Stimulated activated CD4-positive, alpha-beta T cell treated with anti-CD3 and anti-CD28 coated beads, Interleukin-1b, Interleukin-23, amount 100 ng/mL, for 4 hours (primary cell): ENCODE measurements around the gene PPP1R36.
"Not testable (repeated sequence)": the region's sequence is repeated elsewhere in the genome, so short reads cannot be mapped to it uniquely, and the experiment has no call there.

Experiments
- DNase-seq, 2 donors: peaks; one replicate each; pipeline ENCODE4 v3.0.0-alpha.2; 2020; ENCODE audit warnings: low read depth in 2 of 2

PPP1R36 gene

DNA sequence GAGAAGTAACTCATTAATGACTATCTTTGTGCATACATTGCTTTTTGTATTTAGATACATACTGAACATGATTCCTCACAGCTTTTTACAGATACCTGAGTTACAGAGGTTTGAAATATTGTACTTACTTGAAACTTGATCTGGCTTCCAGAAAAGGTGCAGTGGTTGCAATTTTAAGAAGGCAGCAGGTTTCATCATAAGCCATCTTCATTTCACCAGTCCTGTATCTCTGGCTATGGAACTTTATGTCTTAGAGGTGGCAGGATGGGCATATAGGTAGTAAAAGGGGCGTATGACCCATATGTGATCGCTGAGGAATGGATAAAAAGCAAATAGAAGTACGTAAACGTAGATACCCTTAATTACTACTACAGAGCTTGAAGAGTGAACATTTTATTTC, 31.5 kb upstream of the PPP1R36 start:
- DNase-seq = no peak

DNA sequence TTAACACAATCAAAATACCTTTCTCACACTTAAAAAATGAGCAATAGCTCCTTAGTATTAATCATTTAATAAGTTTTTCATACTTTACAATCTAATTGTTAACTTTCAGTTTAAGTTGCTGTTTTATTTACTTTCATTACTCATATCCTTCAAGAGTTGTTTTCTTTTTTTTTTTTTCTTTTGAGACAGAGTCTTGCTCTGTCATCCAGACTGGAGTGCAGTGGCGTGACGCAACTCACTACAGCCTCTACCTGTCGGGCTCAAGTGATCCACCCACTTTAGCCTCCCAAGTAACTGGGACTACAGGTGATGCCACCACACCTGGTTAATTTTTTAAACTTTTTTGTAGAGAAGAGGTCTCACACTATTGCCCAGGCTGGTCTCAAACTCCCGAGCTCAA, 29.1 kb upstream of the PPP1R36 start:
- no peak for DNase-seq

DNA sequence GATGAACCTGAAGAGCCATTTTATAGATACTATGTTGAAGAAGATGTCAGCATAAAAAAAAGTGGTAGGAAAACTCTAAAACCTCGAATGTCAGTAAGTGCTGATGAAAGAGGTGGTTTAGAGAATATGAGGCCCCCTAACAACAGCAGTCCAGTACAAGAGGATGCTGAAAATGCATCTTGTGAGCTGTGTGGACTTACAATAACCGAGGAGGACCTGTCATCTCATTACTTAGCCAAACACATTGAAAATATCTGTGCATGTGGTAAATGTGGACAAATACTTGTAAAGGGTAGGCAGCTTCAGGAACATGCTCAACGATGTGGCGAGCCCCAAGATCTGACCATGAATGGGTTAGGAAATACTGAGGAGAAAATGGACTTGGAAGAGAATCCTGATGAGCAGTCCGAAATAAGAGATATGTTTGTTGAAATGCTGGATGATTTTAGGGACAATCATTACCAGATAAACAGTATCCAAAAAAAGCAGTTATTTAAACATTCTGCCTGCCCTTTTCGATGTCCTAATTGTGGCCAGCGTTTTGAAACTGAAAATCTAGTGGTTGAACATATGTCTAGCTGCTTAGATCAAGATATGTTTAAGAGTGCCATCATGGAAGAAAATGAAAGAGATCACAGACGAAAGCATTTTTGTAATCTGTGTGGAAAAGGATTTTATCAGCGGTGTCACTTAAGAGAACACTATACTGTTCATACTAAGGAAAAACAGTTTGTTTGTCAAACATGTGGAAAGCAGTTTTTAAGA, 27.0 kb upstream of the PPP1R36 start:
- no peak for DNase-seq

DNA sequence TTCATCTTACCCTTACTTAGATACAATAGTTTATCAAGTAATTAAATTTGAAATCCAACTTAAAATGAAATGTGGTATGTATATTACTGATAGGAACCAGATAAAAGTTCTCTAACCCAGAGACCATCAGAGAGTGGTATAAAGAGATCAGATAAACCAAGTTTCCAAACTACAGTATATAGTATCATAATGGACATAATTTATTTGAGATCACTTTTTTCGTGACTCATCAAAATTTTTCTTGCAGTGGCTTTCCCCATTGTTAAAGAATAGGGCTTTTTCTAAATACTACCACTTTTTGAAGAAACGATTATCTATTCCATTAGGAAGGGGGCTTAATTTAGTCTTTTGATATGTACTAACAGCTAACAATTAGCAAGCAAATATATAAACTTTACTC, 24.4 kb upstream of the PPP1R36 start:
- DNase-seq = no peak

DNA sequence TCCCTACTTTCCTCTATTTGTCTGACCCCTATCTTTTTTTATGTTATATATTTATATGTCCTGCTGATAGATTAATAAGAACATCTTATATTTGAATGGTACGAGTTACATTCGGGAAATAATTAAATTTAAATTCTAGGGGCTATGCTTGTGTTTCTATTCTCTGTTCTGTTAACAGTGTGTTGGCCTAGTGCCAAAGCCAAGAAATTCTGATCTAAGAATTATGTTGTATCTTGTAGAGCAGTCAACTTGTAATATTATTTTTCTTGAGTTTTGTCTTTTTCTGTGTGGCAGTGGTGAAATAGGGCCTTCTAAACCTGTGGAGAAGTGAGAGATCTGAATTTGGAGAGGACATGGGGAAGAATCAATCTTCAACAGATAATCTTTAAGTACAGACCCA, 18.2 kb upstream of the PPP1R36 start:
- no peak for DNase-seq

DNA sequence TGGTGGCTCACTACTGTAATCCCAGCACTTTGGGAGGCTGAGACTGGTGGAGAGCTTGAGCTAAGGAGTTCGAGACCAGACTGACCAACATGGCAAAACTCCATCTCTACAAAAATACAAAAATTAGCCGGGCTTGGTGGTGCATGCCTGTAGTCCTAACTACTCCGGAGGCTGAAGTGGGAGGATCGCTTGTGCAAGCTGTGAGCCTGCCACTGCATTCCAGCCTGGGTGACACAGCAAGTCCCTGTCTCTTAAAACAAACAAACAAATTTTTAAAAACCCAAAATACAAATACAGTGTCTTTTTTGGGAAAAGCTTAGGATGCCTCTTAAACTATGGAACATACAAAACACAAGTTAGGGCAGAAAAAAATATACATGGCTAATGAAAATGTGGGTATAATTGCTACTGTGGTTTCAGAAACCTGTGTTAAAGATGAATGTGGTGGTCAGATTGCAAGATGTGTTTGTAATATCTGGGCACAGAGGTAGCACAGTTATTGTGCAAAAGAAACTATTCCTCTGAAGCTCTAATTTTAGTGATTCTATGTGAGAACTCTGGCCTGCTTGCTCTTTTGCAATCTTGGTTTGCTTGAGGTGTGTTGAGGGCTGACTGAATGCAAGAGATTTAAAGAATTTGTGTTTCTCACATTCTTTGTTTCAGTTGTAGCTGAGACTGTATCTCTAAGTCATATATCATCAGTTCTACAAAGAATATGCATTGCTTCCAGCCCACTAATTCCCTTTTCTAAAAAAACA, 13.1 kb upstream of the PPP1R36 start:
- no peak for DNase-seq

DNA sequence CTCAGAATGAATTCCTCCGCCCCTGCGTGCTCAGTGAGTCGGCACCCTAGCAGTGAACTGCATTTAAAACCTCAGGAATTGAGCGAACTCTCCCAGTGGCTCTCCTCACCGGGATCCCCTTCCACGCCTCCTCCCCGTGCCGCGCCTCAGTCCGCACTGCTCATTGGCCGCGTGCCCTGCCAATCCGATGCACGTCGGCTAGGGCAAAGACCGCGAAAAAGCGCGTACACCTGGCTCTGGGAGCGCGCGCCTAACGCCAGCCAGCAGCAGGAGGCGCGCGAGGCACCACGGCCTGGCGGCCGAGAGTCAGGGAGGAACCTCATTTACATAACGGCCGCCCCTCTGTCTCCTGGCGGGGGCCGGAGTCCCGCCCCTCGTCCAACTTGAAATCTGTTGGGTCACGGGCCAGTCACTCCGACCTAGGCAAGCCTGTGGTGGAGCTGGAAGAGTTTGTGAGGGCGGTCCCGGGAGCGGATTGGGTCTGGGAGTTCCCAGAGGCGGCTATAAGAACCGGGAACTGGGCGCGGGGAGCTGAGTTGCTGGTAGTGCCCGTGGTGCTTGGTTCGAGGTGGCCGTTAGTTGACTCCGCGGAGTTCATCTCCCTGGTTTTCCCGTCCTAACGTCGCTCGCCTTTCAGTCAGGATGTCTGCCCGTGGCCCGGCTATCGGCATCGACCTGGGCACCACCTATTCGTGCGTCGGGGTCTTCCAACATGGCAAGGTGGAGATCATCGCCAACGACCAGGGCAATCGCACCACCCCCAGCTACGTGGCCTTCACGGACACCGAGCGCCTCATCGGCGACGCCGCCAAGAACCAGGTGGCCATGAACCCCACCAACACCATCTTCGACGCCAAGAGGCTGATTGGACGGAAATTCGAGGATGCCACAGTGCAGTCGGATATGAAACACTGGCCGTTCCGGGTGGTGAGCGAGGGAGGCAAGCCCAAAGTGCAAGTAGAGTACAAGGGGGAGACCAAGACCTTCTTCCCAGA, 9.3 kb upstream of the PPP1R36 start, which contains the start of gene HSPA2:
Gene HSPA2, plus strand, starts transcription at position 534 of the 995 bp plus-strand sequence. Its CDS starts 109 bp downstream, at position 643.
- peak; percentile 90 to 94 for DNase-seq

GRCh38 chr14:64541261-64541971, 8.3 kb upstream of the PPP1R36 start:
- peak in 1 of 2 donors; percentile 3 for DNase-seq

DNA sequence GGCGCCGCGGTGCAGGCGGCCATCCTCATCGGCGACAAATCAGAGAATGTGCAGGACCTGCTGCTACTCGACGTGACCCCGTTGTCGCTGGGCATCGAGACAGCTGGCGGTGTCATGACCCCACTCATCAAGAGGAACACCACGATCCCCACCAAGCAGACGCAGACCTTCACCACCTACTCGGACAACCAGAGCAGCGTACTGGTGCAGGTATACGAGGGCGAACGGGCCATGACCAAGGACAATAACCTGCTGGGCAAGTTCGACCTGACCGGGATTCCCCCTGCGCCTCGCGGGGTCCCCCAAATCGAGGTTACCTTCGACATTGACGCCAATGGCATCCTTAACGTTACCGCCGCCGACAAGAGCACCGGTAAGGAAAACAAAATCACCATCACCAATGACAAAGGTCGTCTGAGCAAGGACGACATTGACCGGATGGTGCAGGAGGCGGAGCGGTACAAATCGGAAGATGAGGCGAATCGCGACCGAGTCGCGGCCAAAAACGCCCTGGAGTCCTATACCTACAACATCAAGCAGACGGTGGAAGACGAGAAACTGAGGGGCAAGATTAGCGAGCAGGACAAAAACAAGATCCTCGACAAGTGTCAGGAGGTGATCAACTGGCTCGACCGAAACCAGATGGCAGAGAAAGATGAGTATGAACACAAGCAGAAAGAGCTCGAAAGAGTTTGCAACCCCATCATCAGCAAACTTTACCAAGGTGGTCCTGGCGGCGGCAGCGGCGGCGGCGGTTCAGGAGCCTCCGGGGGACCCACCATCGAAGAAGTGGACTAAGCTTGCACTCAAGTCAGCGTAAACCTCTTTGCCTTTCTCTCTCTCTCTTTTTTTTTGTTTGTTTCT, 7.6 kb upstream of the PPP1R36 start:
- no peak for DNase-seq

GRCh38 chr14:64542836-64543201, 6.9 kb upstream of the PPP1R36 start:
- DNase-seq = no peak

GRCh38 chr14:64544607-64545312, 5.0 kb upstream of the PPP1R36 start:
- DNase-seq = no peak

- no peak for DNase-seq
Measured at GRCh38 chr14:64549016-64549415, 745 bp upstream of the PPP1R36 start.

DNA sequence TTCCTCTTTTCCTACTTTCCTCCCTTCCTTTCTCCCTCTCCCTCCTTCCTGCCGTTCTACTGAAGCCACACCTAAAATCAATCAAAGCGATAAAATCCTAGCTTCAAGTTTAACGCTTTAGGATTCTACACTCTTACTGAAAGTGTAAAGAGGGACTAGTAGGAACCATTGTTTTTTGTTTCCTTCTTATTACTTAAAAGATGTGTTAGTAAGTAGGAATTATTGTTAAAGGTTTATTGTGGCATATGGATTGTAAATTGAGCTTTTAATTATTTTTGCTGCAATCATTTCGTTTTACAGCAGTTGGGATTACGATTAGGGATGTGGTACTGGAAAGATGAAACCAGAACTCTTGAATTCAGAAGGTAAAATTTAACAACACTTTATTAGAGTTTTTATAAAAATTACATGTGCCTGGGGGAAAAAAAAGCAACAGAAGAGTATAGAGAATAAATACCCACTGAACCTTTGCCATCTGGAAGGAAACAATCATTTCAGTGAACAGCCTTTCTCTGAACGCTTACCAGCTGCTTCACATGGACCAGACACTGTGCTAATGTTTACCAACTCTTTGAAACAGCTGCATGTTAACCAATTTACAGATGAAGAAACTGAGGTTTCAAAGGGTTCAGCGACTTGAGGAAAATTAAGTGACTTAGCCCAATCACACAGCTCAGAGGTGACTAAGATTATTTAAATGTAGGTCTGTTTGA, 1.0 kb downstream of the PPP1R36 start:
- no peak for DNase-seq

DNA sequence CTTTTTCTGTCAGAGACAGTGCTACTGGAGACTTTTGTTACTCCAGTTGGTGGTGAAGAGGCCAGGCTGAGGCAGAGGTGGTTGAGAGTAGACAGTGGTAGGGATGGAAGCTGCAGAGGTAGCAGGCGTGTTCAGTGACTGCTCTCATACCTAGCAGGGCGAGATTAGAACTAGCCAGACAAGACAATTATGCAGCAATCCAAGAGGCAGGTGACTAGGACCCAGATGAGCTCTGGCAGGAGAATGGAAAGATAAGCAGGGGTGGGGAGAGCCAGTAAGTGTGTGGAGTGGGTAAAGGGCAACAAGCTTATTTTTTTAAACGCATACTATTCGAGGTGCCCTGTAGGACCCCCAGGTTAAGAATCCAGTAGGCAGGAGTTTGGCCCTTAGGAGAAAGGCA, 4.8 kb downstream of the PPP1R36 start:
- DNase-seq = no peak

GRCh38 chr14:64556526-64556925, 6.8 kb downstream of the PPP1R36 start:
- DNase-seq = no peak

GRCh38 chr14:64558216-64558615, 8.5 kb downstream of the PPP1R36 start:
- not testable (repeated sequence) for DNase-seq

GRCh38 chr14:64561631-64562030, 11.9 kb downstream of the PPP1R36 start:
- DNase-seq = no peak

DNA sequence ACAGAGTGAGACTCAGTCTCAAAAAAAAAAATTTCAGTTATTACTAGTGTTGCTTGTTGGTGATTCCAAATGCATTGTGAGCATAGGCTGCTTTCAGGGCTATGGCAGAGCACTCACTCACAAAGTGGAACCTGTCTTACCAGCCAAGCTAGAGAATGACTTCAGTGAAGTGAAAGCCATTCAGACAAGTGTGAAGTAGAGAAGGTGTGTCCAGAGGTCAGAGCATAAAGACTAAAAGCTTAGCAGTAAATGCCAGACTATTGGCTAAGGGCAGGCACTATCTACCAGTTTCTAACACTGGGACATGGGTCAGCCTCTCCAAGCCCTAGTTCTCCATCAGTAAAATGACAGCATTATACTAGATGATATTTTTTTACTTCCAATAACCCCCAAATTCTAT, 12.7 kb downstream of the PPP1R36 start:
- no peak for DNase-seq

DNA sequence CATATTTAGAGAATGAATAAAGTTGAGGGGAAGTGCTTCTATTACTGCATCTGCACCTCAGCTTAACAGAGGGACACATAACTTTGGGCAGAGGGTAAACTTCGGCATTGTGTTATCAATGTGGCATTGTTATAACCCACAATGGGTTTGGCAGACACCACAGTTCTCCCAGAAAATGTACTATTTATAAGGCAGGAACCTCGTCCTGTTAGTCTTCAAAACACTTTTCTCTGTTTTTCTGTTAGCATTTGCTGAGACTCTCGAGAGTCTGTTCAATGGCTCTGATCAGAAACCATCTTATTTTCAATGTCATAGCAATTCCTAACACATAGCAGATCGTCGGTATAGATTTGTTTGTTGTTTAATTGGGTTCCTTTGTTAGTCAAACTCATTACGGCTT, 13.9 kb downstream of the PPP1R36 start:
- DNase-seq = no peak
